Measurements from ENCODE around the gene DISP2. TPM values are rescaled to one million over a fixed set of nuclear protein-coding genes. Genes with fewer than 3 reads are reported as not detected.

DISP2 gene
- total and polyA plus RNA-seq, 8 donors = 0.14 to 4.1 (median 1.4) TPM

GRCh38 chr15:40353697-40354096 lies 4.3 kb upstream of the DISP2 start:
- no peak overlapping the region for H3K4me3 ChIP-seq
- FAIRE-seq (no peak), ATAC-seq (peak in 1 of 4 donors; percentile 5), DNase-seq (no peak)
- TF ChIP-seq, protein P1, sequence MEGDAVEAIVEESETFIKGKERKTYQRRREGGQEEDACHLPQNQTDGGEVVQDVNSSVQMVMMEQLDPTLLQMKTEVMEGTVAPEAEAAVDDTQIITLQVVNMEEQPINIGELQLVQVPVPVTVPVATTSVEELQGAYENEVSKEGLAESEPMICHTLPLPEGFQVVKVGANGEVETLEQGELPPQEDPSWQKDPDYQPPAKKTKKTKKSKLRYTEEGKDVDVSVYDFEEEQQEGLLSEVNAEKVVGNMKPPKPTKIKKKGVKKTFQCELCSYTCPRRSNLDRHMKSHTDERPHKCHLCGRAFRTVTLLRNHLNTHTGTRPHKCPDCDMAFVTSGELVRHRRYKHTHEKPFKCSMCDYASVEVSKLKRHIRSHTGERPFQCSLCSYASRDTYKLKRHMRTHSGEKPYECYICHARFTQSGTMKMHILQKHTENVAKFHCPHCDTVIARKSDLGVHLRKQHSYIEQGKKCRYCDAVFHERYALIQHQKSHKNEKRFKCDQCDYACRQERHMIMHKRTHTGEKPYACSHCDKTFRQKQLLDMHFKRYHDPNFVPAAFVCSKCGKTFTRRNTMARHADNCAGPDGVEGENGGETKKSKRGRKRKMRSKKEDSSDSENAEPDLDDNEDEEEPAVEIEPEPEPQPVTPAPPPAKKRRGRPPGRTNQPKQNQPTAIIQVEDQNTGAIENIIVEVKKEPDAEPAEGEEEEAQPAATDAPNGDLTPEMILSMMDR (IDR thresholded peaks at IDR 0.05) = no peak
- H3K27me3 ChIP-seq = no peaks in the 10 kb centered on the region
- H3K9me3 ChIP-seq = no peaks in the 10 kb centered on the region
- peaks cover 0 to 3% (median 0%) of the 10 kb centered on the region in 3 donors for H3K4me1 ChIP-seq
- 71 to 72% methylated on average over 5 of the region's 5 CpGs for WGBS, 2 donors
- H3K36me3 ChIP-seq = no peaks in the 10 kb centered on the region
- intact Hi-C loops (cut with DNase I) = no loop called here
- no peak overlapping the region for H3K27ac ChIP-seq

DNA sequence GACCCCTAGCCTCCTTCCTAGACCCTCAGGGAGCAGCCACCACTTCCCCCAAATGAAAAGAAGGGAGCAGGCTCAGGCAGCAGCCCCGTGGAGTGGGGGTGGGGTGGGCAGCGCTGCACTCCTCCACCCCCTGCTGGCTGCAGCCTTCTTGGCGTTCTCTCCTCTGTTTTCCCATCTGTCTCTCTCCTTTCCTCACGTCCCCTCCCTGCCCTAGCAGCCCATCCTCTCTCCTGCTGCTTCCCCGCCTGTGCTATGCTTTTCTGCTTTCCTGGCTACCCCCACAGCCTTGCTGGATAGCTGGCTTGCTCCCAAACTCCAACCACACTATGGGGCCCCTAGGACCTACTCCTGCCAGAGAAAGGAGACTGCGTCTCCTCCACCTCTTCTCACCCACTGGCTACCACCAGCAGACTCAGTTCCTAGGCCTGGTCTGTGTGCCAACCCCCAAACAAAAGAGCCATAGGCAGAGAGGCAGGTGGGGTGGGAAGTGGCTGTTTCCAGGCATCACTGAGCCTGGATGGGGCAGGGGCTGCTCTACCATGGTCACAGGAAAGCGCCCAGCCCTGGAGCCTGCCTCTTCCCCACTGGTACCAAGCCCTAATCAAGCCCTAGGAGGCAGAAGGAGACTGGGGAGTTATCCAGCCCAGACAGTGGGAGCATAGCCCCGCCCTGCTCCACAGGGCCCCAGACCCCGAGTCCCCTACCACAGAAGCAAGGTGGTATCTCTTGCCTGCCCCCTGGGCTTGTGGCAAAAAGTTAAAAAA lies 3.4 kb upstream of the DISP2 start:
- intact Hi-C loops (cut with DNase I) = no loop called here
- H3K27ac ChIP-seq = no peak overlapping the region
- H3K4me3 ChIP-seq = no peak overlapping the region
- WGBS, 2 donors = 53 to 57% methylated on average over 9 of the region's 9 CpGs
- FAIRE-seq (no peak), DNase-seq (no peak), ATAC-seq (no peak)
- TF ChIP-seq, protein P1 (IDR thresholded peaks at IDR 0.05) = no peak
- no peaks in the 10 kb centered on the region for H3K27me3 ChIP-seq
- H3K9me3 ChIP-seq = no peaks in the 10 kb centered on the region
- peaks cover 0 to 3% (median 0%) of the 10 kb centered on the region in 3 donors for H3K4me1 ChIP-seq
- no peaks in the 10 kb centered on the region for H3K36me3 ChIP-seq

DNA sequence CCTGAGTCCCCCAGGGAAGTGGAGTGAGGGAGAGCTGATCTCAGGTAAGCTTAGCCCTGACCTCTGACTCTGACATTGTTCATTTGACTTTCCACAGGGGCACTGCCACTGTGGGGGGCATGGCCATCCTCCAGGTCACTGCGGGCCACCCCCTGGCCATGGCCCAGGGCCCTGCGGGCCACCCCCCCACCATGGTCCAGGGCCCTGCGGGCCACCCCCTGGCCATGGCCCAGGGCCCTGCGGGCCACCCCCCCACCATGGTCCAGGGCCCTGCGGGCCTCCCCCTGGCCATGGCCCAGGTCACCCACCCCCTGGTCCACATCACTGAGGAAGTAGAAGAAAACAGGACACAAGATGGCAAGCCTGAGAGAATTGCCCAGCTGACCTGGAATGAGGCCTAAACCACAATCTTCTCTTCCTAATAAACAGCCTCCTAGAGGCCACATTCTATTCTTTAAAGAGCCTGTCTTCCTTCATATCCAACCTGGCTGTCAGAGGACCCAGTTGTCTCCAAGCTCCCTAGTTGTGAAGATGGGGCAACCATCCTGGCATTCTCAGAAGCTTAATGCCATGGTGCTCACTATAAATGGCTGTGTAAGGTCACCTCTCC lies 1.9 kb upstream of the DISP2 start:
- no peak overlapping the region for H3K27ac ChIP-seq
- intact Hi-C loops (cut with DNase I) = no loop called here
- no peak overlapping the region for H3K4me3 ChIP-seq
- H3K9me3 ChIP-seq = no peaks in the 10 kb centered on the region
- no peaks in the 10 kb centered on the region for H3K27me3 ChIP-seq
- ATAC-seq (no peak), DNase-seq (no peak), FAIRE-seq (no peak)
- peaks cover 0 to 3% (median 0%) of the 10 kb centered on the region in 3 donors for H3K4me1 ChIP-seq
- WGBS, 2 donors = 70 to 86% methylated on average over 3 to 5 of the region's 5 CpGs
- no peaks in the 10 kb centered on the region for H3K36me3 ChIP-seq
- TF ChIP-seq, protein P1 (IDR thresholded peaks at IDR 0.05) = no peak

GRCh38 chr15:40357246-40357645 lies 773 bp upstream of the DISP2 start:
- Histone ChIP-seq H3K36me3 (no peaks in the 10 kb centered on the region), H3K27ac (no peak overlapping the region), H3K4me3 (peak overlapping the region in 1 of 4 donors; percentile 61), H3K9me3 (no peaks in the 10 kb centered on the region), H3K27me3 (no peaks in the 10 kb centered on the region), H3K4me1 (peaks cover 0 to 3% (median 0%) of the 10 kb centered on the region in 3 donors)
- ATAC-seq = no peak
- DNase-seq = no peak
- 31 to 42% methylated on average over 1 of the region's 1 CpG for WGBS, 2 donors
- TF ChIP-seq, protein P1 (IDR thresholded peaks at IDR 0.05) = no peak
- FAIRE-seq = no peak
- intact Hi-C loops (cut with DNase I) = no loop called here

Data from pancreas (tissue), 10 donors.